A172 (cell line): ENCODE data around the gene EXOC4. TPM values are rescaled to one million over a fixed set of nuclear protein-coding genes. Genes with fewer than 3 reads are reported as not detected.

Experiments
- DNase-seq: peaks from one replicate; pipeline ENCODE4 v3.0.0-alpha.2; 2015; ENCODE audit warnings: low spot score
- total RNA-seq: library from RNA; depleted of rRNA; stranded (reverse); fragments of >200 nt; shearing (Covaris generic); gene quantifications from 2 replicates; pipeline ENCODE4 v1.2.3, GENCODE V29; 2014

The EXOC4 gene
- total RNA-seq, 1 experiment from 2014 or later, result 37.4 TPM

GRCh38 chr7:133428876-133429275, 176.0 kb downstream of the EXOC4 start:
- no peak for DNase-seq

GRCh38 chr7:133429371-133429770, 176.5 kb downstream of the EXOC4 start:
- DNase-seq, result no peak

GRCh38 chr7:133431134-133431724, 178.4 kb downstream of the EXOC4 start:
- DNase-seq, result no peak

- no peak for DNase-seq
Measured at GRCh38 chr7:133433165-133433812, 180.4 kb downstream of the EXOC4 start.

- no peak for DNase-seq
Measured at GRCh38 chr7:133434246-133434865, 181.5 kb downstream of the EXOC4 start.

- peak; percentile 5 for DNase-seq
Measured at GRCh38 chr7:133436014-133436428, 183.1 kb downstream of the EXOC4 start.

- no peak for DNase-seq
Measured at GRCh38 chr7:133437544-133437943, 184.7 kb downstream of the EXOC4 start.

- DNase-seq, result no peak
Measured at GRCh38 chr7:133442818-133443217, 189.9 kb downstream of the EXOC4 start.

GRCh38 chr7:133445617-133446016, 192.7 kb downstream of the EXOC4 start:
- no peak for DNase-seq

- DNase-seq, result no peak
Measured at GRCh38 chr7:133448012-133448411, 195.1 kb downstream of the EXOC4 start.

- no peak for DNase-seq
Measured at GRCh38 chr7:133452577-133452976, 199.7 kb downstream of the EXOC4 start.

- DNase-seq, result no peak
Measured at GRCh38 chr7:133458688-133459087, 205.8 kb downstream of the EXOC4 start.

- no peak for DNase-seq
Measured at GRCh38 chr7:133461421-133461820, 208.5 kb downstream of the EXOC4 start.

- DNase-seq, result no peak
Measured at GRCh38 chr7:133475655-133476054, 222.8 kb downstream of the EXOC4 start.

GRCh38 chr7:133477791-133478190, 224.9 kb downstream of the EXOC4 start:
- DNase-seq, result no peak

- DNase-seq, result no peak
Measured at GRCh38 chr7:133478591-133479135, 225.8 kb downstream of the EXOC4 start.

- DNase-seq, result no peak
Measured at GRCh38 chr7:133479456-133480065, 226.7 kb downstream of the EXOC4 start.

GRCh38 chr7:133480868-133481267, 228.0 kb downstream of the EXOC4 start:
- no peak for DNase-seq

GRCh38 chr7:133481676-133482075, 228.8 kb downstream of the EXOC4 start:
- DNase-seq, result peak; percentile 76

- DNase-seq, result no peak
Measured at GRCh38 chr7:133482599-133482998, 229.7 kb downstream of the EXOC4 start.

- DNase-seq, result peak; percentile 65
Measured at GRCh38 chr7:133484086-133484485, 231.2 kb downstream of the EXOC4 start.

GRCh38 chr7:133489906-133490305, 237.0 kb downstream of the EXOC4 start:
- DNase-seq, result no peak
